ENCODE results near the gene JCHAIN. TPM values are rescaled to one million over a fixed set of nuclear protein-coding genes. Genes with fewer than 3 reads are reported as not detected.

The JCHAIN gene
- total RNA-seq, 2 experiments from 2014 or later = not detected

GRCh38 chr4:70607334-70607853 lies 58.9 kb downstream of the JCHAIN start:
- POLR2A ChIA-PET = no interaction called here
- Mint-ChIP-seq H3K27ac (no peak overlapping the region), H3K27me3 (peaks cover 6% of the 10 kb centered on the region), H3K4me3 (no peak overlapping the region), H3K36me3 (ENCODE audit: low read depth) (no peaks in the 10 kb centered on the region), H3K4me1 (ENCODE audit: low read depth) (no peaks in the 10 kb centered on the region), H3K9me3 (no peaks in the 10 kb centered on the region)
- DNase-seq = no peak
- TF ChIP-seq CTCF (IDR thresholded peaks at IDR 0.05) = no peak
- no peak for ATAC-seq
- intact Hi-C loops (cut with micrococcal nuclease) = no loop called here
- CTCF ChIA-PET = interaction anchor here (2.8 kb wide), 1 partner anchor 9 kb away, joined by 11 read pairs; no protein-coding TSS in a partner anchor

GRCh38 chr4:70606459-70606858 lies 59.8 kb downstream of the JCHAIN start:
- Mint-ChIP-seq H3K36me3 (ENCODE audit: low read depth) (no peaks in the 10 kb centered on the region), H3K27me3 (peaks cover 3% of the 10 kb centered on the region), H3K4me3 (no peak overlapping the region), H3K9me3 (no peaks in the 10 kb centered on the region), H3K27ac (no peak overlapping the region), H3K4me1 (ENCODE audit: low read depth) (no peaks in the 10 kb centered on the region)
- ChIA-PET POLR2A (no interaction called here), CTCF (interaction anchor here (1.0 to 2.8 kb wide), 3 partner anchors 10 to 45 kb away, joined by 3 to 11 read pairs (median 4); no protein-coding TSS in a partner anchor)
- DNase-seq (no peak), ATAC-seq (no peak)
- intact Hi-C loops (cut with micrococcal nuclease) = no loop called here
- TF ChIP-seq CTCF (IDR thresholded peaks at IDR 0.05) = no peak

Other genes starting within 250 kb of the JCHAIN start
- gene MUC7, start 194.3 kb downstream of the JCHAIN start, total RNA-seq = not detected
- gene AMTN, start 147.9 kb downstream of the JCHAIN start, total RNA-seq = not detected
- gene AMBN, start 74.3 kb downstream of the JCHAIN start, total RNA-seq = not detected
- not detected for gene ENAM, start 37.8 kb downstream of the JCHAIN start, total RNA-seq
- gene UTP3, start 22.0 kb upstream of the JCHAIN start, total RNA-seq = 10 to 100 TPM; 31.0 to 33.5 TPM
- gene RUFY3, start 55.5 kb upstream of the JCHAIN start, total RNA-seq = 10 to 100 TPM; 13.6 to 17.5 TPM
- gene GRSF1, start 173.4 kb upstream of the JCHAIN start, total RNA-seq = 100 to 1,000 TPM; 111 to 117 TPM
- gene MOB1B, start 235.9 kb upstream of the JCHAIN start, total RNA-seq = 10 to 100 TPM; 14.9 to 19.7 TPM